GM23338 (cell line): ENCODE results near the gene SVIL.

Experiments
- CTCF ChIP-seq, 2 experiments: fragments of 200-600 bp in 1 of 2; sonication (generic) in 1 of 2; conservative IDR thresholded peaks; 2 replicates each; pipeline versions ENCODE4 v1.5.1 to v1.6.1; 2016 to 2017; ENCODE audit warnings: antibody characterized with exemption in 2 of 2, low read depth in 2 of 2, mild to moderate bottlenecking in 2 of 2, moderate library complexity in 1 of 2
- EZH2phosphoT487 ChIP-seq: fragments of 200-600 bp; sonication (generic); IDR thresholded peaks from one replicate; pipeline ENCODE4 v1.8.1; 2018; ENCODE audit warnings: antibody characterized with exemption; ENCODE audit not compliant: unreplicated experiment
- JUNB ChIP-seq: IDR thresholded peaks from one replicate; pipeline ENCODE4 v1.6.1; 2016; ENCODE audit warnings: antibody characterized with exemption; ENCODE audit not compliant: unreplicated experiment
- NANOG ChIP-seq: IDR thresholded peaks from 2 replicates; pipeline ENCODE4 v1.6.1; 2016; ENCODE audit warnings: antibody characterized with exemption, borderline replicate concordance
- POLR2AphosphoS5 ChIP-seq: IDR thresholded peaks from 2 replicates; pipeline ENCODE4 v1.6.1; 2016; ENCODE audit warnings: antibody characterized with exemption, low read depth
- REST ChIP-seq: IDR thresholded peaks from one replicate; pipeline ENCODE4 v1.6.1; 2018; ENCODE audit warnings: antibody characterized with exemption; ENCODE audit not compliant: unreplicated experiment
- ZNF462 ChIP-seq: fragments of 250-450 bp; sonication (Bioruptor Pico); IDR thresholded peaks from 2 replicates; pipeline ENCODE4 v1.5.0; 2020; ENCODE audit warnings: mild to moderate bottlenecking, moderate library complexity

GRCh38 chr10:29588629-29589421 lies 45.9 kb downstream of the SVIL start:
- TF ChIP-seq CTCF (conservative IDR thresholded peaks at IDR 0.05; ENCODE audit: low read depth in 2 of 2) (no peak), EZH2phosphoT487 (no peak), REST (no peak), POLR2AphosphoS5 (no peak), NANOG (no peak), ZNF462 (CRISPR knock-in tag) (no peak), JUNB (no peak)
